Natural killer cell (primary cell): ENCODE results near the gene PKN3. TPM values are rescaled to one million over a fixed set of nuclear protein-coding genes. Genes with fewer than 3 reads are reported as not detected.

ENCODE experiments used
- ATAC-seq, 3 donors: fragments of 150-1000 bp in 2 of 3; fragments of 200-7000 bp in 1 of 3; cut with Tn5 transposase; 1 replicate in 1 of 3; 2 replicates in 2 of 3; pipeline ENCODE4 v1.10.0; 2021; ENCODE audit warnings: mild to moderate bottlenecking in 2 of 3, moderate library complexity in 2 of 3
- DNase-seq, 2 donors: peaks; one replicate each; pipeline versions ENCODE4 v3.0.0 to v3.0.0-alpha.2; 2013 to 2021; ENCODE audit warnings: mixed read lengths in 1 of 2
- H3K27ac ChIP-seq: one replicate; pipeline ENCODE4 v1.5.1; 2013; ENCODE audit warnings: mild to moderate bottlenecking, low read length
- H3K27me3 ChIP-seq: one replicate; pipeline ENCODE4 v1.6.1; 2013; ENCODE audit warnings: low read length; ENCODE audit not compliant: control insufficient read depth, insufficient read depth
- H3K36me3 ChIP-seq: one replicate; pipeline ENCODE4 v1.6.1; 2013; ENCODE audit warnings: low read length; ENCODE audit not compliant: control insufficient read depth, insufficient read depth
- H3K4me1 ChIP-seq: one replicate; pipeline ENCODE4 v1.6.1; 2013; ENCODE audit warnings: low read length; ENCODE audit not compliant: control insufficient read depth, insufficient read depth
- H3K4me3 ChIP-seq: one replicate; pipeline ENCODE4 v1.5.1; 2013; ENCODE audit warnings: low read length
- H3K9me3 ChIP-seq: one replicate; pipeline ENCODE4 v1.6.1; 2013; ENCODE audit warnings: low read length; ENCODE audit not compliant: control insufficient read depth, insufficient read depth
- H3K27ac Mint-ChIP-seq, 2 donors: one replicate each; pipeline ENCODE4 v1.8.0; 2022; ENCODE audit warnings: mild to moderate bottlenecking in 2 of 2, mixed read lengths in 2 of 2, moderate library complexity in 1 of 2
- H3K27me3 Mint-ChIP-seq, 2 donors: one replicate each; pipeline ENCODE4 v1.8.0; 2022; ENCODE audit warnings: low read depth in 2 of 2, mixed read lengths in 2 of 2
- H3K36me3 Mint-ChIP-seq: one replicate; pipeline ENCODE4 v1.8.0; 2022; ENCODE audit warnings: mixed read lengths
- H3K4me1 Mint-ChIP-seq, 2 donors: one replicate each; pipeline ENCODE4 v1.8.0; 2022; ENCODE audit warnings: mixed read lengths in 2 of 2
- H3K4me3 Mint-ChIP-seq: one replicate; pipeline ENCODE4 v1.8.0; 2022; ENCODE audit warnings: mild to moderate bottlenecking, moderate library complexity, mixed read lengths
- H3K9me3 Mint-ChIP-seq, 2 donors: one replicate each; pipeline ENCODE4 v1.8.0; 2022; ENCODE audit warnings: mixed read lengths in 2 of 2
- WGBS: methylation state at CpG from one replicate; pipeline ENCODE4 v1.1.7; 2013; ENCODE audit warnings: missing lambda C conversion rate; ENCODE audit not compliant: insufficient coverage; 5-methylcytosine and 5-hydroxymethylcytosine counted together
- intact Hi-C: fragments of 100-400 bp; cut with micrococcal nuclease; formaldehyde crosslinking; loops from one replicate; pipeline ENCODE4 v1.14.2; 2022
- total RNA-seq, 4 donors: library from RNA; stranded (reverse); fragments of 120-200 nt in 1 of 4; gene quantifications; one replicate each; pipeline versions ENCODE4 v1.2.3 to v1.2.4, GENCODE V29; 2013 to 2022
- TF ChIP-seq, protein P1 (sequence below): fragments of 200-600 bp; IDR thresholded peaks from one replicate; pipeline ENCODE4 v1.8.0; 2022; ENCODE audit warnings: antibody characterized with exemption

PKN3 gene
- total RNA-seq, 3 donors from 2014 or later (not counting 1 experiment from before 2014, with no cell fraction given) = 3.6 to 4.5 (median 3.9) TPM

DNA sequence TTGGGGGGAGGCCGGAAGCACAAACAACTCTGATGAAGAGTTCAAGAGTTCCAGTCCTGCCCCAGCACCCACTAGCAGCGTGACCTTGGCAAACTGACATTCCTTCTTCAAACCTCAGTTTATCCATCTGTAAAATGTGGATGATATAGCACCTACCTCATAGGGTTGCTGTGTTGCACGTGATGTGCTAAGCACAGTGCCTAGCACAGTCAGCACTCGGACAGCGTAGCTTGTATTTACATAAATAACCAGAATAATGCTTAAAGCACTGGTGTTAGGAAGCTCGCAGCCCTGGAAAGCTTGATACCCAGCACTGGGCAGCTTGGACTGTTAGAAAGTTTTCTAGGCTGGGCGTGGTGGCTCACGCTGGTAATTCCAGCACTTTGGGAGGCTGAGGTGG, 5.1 kb downstream of the PKN3 start:
- no peaks in the 10 kb centered on the region for H3K9me3 Mint-ChIP-seq
- Histone ChIP-seq H3K4me3 (no peak overlapping the region), H3K36me3 (no peaks in the 10 kb centered on the region), H3K9me3 (no peaks in the 10 kb centered on the region), H3K27me3 (no peaks in the 10 kb centered on the region), H3K4me1 (peaks cover 10% of the 10 kb centered on the region), H3K27ac (no peak overlapping the region)
- no peaks in the 10 kb centered on the region for H3K27me3 Mint-ChIP-seq
- intact Hi-C loops = no loop called here
- DNase-seq = no peak
- H3K36me3 Mint-ChIP-seq = no peaks in the 10 kb centered on the region
- TF ChIP-seq, protein P1, sequence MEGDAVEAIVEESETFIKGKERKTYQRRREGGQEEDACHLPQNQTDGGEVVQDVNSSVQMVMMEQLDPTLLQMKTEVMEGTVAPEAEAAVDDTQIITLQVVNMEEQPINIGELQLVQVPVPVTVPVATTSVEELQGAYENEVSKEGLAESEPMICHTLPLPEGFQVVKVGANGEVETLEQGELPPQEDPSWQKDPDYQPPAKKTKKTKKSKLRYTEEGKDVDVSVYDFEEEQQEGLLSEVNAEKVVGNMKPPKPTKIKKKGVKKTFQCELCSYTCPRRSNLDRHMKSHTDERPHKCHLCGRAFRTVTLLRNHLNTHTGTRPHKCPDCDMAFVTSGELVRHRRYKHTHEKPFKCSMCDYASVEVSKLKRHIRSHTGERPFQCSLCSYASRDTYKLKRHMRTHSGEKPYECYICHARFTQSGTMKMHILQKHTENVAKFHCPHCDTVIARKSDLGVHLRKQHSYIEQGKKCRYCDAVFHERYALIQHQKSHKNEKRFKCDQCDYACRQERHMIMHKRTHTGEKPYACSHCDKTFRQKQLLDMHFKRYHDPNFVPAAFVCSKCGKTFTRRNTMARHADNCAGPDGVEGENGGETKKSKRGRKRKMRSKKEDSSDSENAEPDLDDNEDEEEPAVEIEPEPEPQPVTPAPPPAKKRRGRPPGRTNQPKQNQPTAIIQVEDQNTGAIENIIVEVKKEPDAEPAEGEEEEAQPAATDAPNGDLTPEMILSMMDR = no peak
- no peak for ATAC-seq
- H3K27ac Mint-ChIP-seq = no peak overlapping the region
- peaks cover 0 to 7% of the 10 kb centered on the region in 2 donors for H3K4me1 Mint-ChIP-seq
- WGBS = 94% methylated on average over 8 of the region's 8 CpGs
- H3K4me3 Mint-ChIP-seq = no peak overlapping the region

DNA sequence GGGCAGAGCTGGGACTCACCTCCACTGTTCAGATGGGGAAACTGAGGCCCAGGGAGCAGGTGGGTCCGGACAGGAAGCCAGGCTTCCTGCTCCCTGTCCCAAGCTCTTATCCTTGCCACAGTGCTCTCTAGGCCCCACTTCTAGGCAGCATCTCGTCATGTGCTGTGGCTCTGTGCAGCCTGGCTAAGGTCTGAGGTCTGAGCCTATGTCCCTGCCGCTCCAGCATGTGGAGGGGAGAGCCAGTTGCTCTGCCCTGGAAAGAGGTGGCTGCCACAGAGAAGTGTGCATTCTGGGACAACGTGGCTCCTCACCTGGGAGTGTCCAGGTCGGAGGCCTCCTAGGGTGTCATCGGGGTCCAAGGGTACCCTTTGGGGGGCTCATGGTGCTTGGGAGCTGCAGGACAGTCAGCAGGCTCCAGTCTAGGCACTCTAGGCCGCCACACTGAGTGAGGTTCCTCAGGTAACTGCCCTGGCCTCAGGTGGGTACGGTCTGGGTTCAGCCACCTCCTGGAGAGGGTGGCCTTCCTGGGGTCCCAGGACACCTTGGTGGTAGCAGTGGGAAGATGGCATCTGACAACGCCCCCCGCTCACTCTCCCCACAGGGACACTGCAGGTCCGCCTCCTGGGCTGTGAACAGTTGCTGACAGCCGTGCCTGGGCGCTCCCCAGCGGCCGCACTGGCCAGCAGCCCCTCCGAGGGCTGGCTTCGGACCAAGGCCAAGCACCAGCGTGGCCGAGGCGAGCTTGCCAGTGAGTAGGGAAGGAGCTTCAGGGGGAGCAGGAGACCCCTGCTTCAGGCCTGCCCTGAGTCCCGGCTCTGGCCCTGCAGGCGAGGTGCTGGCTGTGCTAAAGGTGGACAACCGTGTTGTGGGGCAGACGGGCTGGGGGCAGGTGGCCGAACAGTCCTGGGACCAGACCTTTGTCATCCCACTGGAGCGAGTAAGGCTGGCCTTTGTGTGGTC, 10.4 kb downstream of the PKN3 start:
- Mint-ChIP-seq H3K27ac (no peak overlapping the region), H3K4me3 (no peak overlapping the region)
- no peak for ATAC-seq

DNA sequence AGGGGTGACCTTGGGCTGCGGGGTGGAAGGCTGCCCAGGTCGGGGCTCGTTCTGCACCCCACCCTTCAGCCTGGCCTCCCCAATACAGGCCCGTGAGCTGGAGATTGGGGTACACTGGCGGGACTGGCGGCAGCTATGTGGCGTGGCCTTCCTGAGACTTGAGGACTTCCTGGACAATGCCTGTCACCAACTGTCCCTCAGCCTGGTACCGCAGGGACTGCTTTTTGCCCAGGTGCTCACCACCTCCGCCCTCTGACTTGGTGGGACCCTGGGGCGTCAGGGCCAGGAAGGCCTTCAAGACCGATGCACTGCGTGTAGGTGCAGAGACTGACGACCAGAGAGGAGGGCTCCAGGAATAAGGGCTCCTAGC, 11.1 kb downstream of the PKN3 start:
- Mint-ChIP-seq H3K27ac (no peak overlapping the region), H3K27me3 (no peaks in the 10 kb centered on the region), H3K4me3 (no peak overlapping the region), H3K4me1 (no peaks in the 10 kb centered on the region), H3K9me3 (no peaks in the 10 kb centered on the region), H3K36me3 (no peaks in the 10 kb centered on the region)
- Histone ChIP-seq H3K27ac (no peak overlapping the region), H3K4me1 (no peaks in the 10 kb centered on the region), H3K9me3 (no peaks in the 10 kb centered on the region), H3K36me3 (no peaks in the 10 kb centered on the region), H3K4me3 (no peak overlapping the region), H3K27me3 (no peaks in the 10 kb centered on the region)
- intact Hi-C loops = no loop called here
- DNase-seq (no peak), ATAC-seq (no peak)
- 95% methylated on average over 13 of the region's 13 CpGs for WGBS
- TF ChIP-seq, protein P1 = no peak

More for the DNA sequence above, 10.4 kb downstream of the PKN3 start:
- no peaks in the 10 kb centered on the region for H3K9me3 ChIP-seq
- no peak for DNase-seq
- intact Hi-C loops = no loop called here
- H3K4me1 Mint-ChIP-seq = no peaks in the 10 kb centered on the region
- no peak overlapping the region for H3K4me3 ChIP-seq
- H3K4me1 ChIP-seq = no peaks in the 10 kb centered on the region
- no peaks in the 10 kb centered on the region for H3K36me3 ChIP-seq
- H3K36me3 Mint-ChIP-seq = no peaks in the 10 kb centered on the region
- H3K27ac ChIP-seq = no peak overlapping the region
- no peaks in the 10 kb centered on the region for H3K27me3 ChIP-seq
- no peaks in the 10 kb centered on the region for H3K9me3 Mint-ChIP-seq
- H3K27me3 Mint-ChIP-seq = no peaks in the 10 kb centered on the region
- TF ChIP-seq, protein P1 = no peak
- WGBS = 95% methylated on average over 26 of the region's 26 CpGs
